GM21576 (cell line): ENCODE measurements around the gene SMAD5.

ENCODE experiments used
- ATAC-seq: cut with Tn5 transposase; IDR thresholded peaks from one replicate; pipeline ENCODE4 v1.9.1; 2021; ENCODE audit warnings: mild to moderate bottlenecking, moderate library complexity; ENCODE audit not compliant: unreplicated experiment

SMAD5 gene

DNA sequence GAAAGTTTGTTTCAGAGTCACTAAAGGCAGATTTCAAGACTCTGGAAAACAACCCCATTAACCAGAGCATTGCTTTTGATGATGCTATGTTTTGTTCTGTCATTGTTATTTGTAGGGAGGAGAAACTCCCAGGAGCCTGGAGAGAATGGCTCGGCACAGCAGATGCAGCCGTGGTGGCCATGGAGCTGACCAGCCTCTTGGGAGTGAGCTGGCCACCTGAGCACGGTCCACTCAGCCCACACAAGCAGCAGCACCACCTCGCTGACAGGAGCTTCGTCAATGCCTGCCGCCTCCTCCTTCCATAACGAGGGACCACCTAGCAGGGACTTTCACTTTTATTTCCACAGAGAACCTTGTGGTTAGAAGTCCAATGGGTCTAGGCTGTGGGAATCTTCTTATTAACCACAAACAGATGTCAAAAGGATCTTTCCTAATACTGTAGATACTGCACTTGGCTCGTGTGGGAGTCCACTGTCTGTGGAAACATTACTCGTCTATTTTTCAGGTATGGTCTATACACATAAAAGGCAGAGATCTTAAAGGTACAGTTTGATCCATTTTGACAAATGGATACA is 81.4 kb downstream of the SMAD5 start:
- ATAC-seq = no peak

DNA sequence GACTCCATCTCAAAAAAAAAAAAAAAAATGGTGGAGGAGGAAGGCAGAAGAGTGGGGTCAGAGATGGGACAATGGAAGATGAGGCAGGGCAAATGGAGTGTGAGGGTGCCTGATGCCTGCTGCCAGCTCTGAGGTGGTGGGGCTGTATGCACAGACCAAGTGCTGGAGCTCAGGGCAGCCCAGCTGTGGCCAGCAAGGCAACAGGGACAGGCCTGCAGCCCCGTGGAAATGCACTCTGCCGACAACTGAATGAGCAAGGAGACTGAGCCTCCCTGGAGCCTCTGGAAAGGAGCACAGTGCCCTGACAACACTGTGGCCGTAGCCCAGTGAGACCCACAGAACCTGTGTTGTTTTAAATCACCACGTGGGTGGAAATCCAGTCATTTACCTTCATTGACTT is 83.2 kb downstream of the SMAD5 start:
- ATAC-seq = no peak

- no peak for ATAC-seq
Measured at GRCh38 chr5:136216230-136216629, 83.6 kb downstream of the SMAD5 start.

- no peak for ATAC-seq
Measured at GRCh38 chr5:136221340-136221739, 88.7 kb downstream of the SMAD5 start.

GRCh38 chr5:136222580-136223235 is 90.1 kb downstream of the SMAD5 start:
- no peak for ATAC-seq

DNA sequence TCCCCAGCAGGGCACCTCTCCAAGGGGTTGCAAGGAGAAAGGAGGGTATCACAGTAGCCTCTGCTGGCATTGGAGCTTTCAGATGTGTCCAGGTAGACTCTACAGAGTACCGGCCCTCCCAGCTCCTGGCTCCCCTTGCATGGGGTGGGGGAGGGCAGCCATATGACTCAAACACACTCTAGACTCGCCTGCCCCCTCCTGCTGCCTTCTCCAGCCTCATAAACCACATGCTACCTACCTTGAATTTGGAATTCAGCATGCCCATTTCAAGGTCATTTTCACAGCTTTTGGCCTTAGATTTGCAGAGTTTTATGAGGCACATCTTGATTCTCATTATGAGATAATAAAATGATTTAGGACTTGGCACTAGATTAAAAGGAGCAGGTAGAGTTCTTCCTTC is 93.2 kb downstream of the SMAD5 start:
- ATAC-seq = no peak

- ATAC-seq = no peak
Measured at GRCh38 chr5:136226401-136226800, 93.8 kb downstream of the SMAD5 start.

DNA sequence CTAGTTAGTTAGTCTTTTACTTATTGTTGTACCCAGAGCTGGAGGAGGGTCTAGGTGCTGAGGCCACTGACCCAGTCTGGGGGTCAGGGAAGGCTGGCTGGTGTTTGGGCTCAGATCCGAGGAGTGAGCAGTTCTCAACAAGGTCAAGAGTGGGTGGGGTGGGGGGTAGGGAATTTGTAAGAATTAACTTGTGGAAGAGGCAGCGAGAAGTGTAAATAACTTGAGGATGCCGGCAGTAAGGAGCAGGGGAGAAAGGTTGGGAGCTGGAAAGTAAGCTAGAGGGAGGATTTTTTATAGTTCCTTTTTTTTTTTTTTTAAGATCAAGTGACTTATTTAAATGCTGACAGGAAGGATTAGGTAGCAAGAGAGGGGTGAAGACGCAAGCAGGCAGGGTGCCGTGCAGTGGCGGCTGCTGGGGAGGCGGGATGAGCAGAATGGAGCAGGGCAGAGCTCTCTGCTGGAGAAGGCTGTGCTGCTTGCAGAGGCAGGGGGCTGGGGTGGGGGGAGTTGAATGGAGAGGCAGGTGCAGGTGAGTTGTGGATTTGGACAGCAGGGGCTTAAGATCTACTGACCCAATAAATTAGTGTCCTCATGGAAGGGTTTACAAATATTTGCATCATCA is 95.6 kb downstream of the SMAD5 start:
- ATAC-seq = no peak

GRCh38 chr5:136230176-136230575 is 97.5 kb downstream of the SMAD5 start:
- ATAC-seq = no peak

DNA sequence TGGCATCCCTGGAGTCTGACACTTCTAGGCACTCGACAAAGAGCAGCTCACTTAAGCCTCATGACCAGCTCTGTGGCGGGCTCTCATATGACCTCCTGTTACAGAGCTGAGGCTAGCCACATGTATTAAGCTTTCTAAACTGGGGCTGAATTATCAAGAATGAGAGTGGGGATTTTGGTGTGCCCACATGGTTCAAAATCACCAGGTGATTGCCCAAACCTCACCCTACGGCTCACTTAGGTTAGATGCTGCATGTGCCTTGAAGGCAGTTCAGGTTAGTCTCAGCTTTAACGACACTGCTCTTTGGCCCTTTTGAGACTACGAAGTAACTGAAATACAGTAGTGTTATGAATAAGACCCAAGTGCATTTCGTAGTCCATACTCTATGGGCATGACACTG is 99.7 kb downstream of the SMAD5 start:
- ATAC-seq = no peak
